BJ (cell line): ENCODE data around the gene DGKZ. TPM values are rescaled to one million over a fixed set of nuclear protein-coding genes. Genes with fewer than 3 reads are reported as not detected.

Experiments
- CTCF ChIA-PET: fragments of 350-600 bp; formaldehyde crosslinking; extraction: SDS; loops from one replicate; lab custom pipeline; 2021; ENCODE audit warnings: antibody characterized with exemption, inconsistent platforms; lab: Yijun Ruan, JAX
- POLR2A ChIA-PET: fragments of 300-600 bp; sonication (Branson Sonifier 250); formaldehyde crosslinking; extraction: SDS; loops from one replicate; lab custom pipeline; 2021; ENCODE audit warnings: antibody characterized with exemption; lab: Charles Lee
- DNase-seq: peaks from one replicate; pipeline ENCODE4 v3.0.0-alpha.2; 2011; ENCODE audit warnings: low read depth
- H3K27me3 ChIP-seq: 2 replicates; pipeline ENCODE4 v1.6.0; 2011; ENCODE audit warnings: low read length; ENCODE audit not compliant: control insufficient read depth, insufficient read depth
- H3K36me3 ChIP-seq: 2 replicates; pipeline ENCODE4 v1.5.1; 2011; ENCODE audit warnings: low read length; ENCODE audit not compliant: control insufficient read depth, insufficient read depth
- H3K4me3 ChIP-seq: 2 replicates; pipeline ENCODE4 v1.5.1; 2011; ENCODE audit warnings: low read depth, mild to moderate bottlenecking, control low read depth, low read length
- polyA plus RNA-seq: library from polyadenylated mRNA; depleted of rRNA; stranded (reverse); fragments of >200 nt; gene quantifications from 2 replicates; pipeline ENCODE4 v1.2.3, GENCODE V29; 2011
- TF ChIP-seq, protein P1 (sequence below): IDR thresholded peaks from 2 replicates; pipeline ENCODE4 v1.5.1; 2011; ENCODE audit warnings: low read depth, mild to moderate bottlenecking, control low read depth, inconsistent platforms, low read length, moderate library complexity; ENCODE audit not compliant: insufficient read depth

The DGKZ gene
- polyA plus RNA-seq, 1 experiment, result 31.7 TPM

DNA sequence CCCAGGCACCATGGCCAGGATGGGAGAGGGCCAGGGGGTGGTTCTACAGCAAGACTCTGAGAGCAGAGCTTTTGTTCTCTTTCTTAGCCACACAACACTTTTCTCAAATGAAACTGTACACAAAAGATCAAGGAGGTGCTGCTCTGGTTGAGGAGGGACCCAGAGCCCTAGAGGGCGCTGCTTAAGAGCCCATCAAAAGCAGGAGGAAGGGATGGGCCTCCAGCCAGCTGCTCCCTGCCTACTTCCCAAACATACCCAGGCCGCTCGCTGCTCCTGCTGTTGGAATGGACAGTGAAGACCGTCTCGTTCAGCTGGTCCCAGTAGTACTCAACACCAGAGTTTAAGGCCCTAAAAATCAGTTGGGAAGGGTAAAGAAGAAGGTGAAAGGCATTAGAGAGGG is 62.8 kb downstream of the DGKZ start:
- CTCF ChIA-PET, result interaction anchor here (1.0 to 3.2 kb wide), 9 partner anchors 10 to 208 kb away, joined by 3 to 13 read pairs (median 5); no protein-coding TSS in a partner anchor
- Histone ChIP-seq H3K27me3 (no peaks in the 10 kb centered on the region), H3K4me3 (no peak overlapping the region), H3K36me3 (peaks cover 24% of the 10 kb centered on the region)
- POLR2A ChIA-PET, result no interaction called here
- TF ChIP-seq, protein P1, sequence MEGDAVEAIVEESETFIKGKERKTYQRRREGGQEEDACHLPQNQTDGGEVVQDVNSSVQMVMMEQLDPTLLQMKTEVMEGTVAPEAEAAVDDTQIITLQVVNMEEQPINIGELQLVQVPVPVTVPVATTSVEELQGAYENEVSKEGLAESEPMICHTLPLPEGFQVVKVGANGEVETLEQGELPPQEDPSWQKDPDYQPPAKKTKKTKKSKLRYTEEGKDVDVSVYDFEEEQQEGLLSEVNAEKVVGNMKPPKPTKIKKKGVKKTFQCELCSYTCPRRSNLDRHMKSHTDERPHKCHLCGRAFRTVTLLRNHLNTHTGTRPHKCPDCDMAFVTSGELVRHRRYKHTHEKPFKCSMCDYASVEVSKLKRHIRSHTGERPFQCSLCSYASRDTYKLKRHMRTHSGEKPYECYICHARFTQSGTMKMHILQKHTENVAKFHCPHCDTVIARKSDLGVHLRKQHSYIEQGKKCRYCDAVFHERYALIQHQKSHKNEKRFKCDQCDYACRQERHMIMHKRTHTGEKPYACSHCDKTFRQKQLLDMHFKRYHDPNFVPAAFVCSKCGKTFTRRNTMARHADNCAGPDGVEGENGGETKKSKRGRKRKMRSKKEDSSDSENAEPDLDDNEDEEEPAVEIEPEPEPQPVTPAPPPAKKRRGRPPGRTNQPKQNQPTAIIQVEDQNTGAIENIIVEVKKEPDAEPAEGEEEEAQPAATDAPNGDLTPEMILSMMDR, result no peak
- DNase-seq, result no peak

DNA sequence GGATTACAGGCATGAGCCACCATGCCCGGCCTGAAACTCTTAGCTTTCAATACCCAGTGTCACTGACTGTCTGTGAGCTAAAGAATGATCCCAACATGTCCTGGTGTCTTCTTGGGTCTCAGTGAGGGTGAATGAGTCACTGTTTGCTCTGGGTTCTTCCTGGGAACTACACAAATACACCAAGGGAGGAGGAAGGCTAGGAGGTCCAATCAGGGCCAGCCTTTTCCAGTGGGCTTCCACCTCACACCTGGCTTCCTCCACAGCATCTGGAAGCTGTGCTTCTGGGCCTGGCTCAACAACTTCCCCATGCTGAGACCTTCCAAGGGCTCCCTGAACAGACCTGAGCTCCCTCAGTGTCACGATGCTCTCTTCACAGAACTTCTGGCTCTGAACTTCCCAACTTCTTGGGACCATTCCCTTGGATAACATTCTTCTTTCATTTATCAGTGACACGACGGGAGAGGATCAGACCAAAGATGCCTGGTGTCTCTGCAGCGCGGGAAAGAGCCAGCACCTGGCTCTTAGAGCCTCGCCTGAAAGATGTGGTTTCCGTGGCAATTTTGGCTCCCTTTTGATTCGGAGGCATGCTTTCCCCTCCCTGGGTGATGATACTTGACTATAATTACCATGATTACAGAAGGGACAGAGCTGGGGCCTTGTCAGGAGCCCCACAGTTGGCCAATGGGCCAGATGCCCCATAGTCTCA is 66.7 kb downstream of the DGKZ start:
- no peaks in the 10 kb centered on the region for H3K27me3 ChIP-seq
- ChIA-PET CTCF (interaction anchor here (1.2 to 1.9 kb wide), 3 partner anchors 8 to 115 kb away, joined by 4 to 5 read pairs (median 4); no protein-coding TSS in a partner anchor), POLR2A (no interaction called here)
- no peak for DNase-seq
- H3K36me3 ChIP-seq, result peaks cover 15% of the 10 kb centered on the region
- H3K4me3 ChIP-seq, result no peak overlapping the region
- TF ChIP-seq, protein P1, result no peak

DNA sequence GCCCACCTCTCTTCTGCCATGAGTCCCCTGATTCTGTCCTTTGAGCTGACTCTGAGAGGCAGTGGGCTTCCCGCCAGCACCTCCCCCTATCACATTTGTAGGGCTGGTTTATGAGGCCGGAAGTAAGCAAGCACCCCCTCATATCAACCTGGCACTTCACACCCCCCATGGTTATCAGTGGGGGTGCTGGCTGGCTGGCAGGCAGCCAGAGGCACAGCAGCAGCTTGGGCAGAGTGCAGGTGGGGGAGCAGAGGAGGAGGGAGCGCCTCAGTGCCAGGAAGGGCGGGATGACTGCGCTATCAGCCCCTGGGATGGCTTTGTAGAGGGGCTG is 67.2 kb downstream of the DGKZ start:
- no peak for DNase-seq
- no peak overlapping the region for H3K4me3 ChIP-seq
- peaks cover 15% of the 10 kb centered on the region for H3K36me3 ChIP-seq
- CTCF ChIA-PET, result interaction anchor here (1.8 kb wide), 1 partner anchor 17 kb away, joined by 4 read pairs; no protein-coding TSS in a partner anchor
- POLR2A ChIA-PET, result no interaction called here
- H3K27me3 ChIP-seq, result no peaks in the 10 kb centered on the region
- TF ChIP-seq, protein P1, result no peak

DNA sequence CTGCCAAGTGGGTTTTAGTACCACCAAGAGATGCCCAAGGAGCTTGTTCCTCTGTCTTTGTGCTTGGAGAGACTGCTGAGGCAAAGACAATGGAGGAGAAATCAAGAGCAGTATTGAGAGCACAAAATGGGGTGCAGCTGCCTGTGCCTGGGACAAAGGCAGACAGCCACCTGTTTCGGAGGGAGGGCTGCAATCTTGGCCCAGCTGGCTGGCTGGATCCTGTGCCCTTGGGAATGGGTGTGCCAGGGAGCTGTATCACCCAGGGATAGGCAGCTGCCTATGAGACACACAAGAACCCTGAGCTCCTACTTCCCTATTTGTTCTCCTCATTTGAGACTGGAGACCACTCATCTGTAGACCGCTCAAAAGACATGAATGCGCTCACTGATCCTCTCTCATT is 67.6 kb downstream of the DGKZ start:
- Histone ChIP-seq H3K36me3 (peaks cover 14% of the 10 kb centered on the region), H3K4me3 (no peak overlapping the region), H3K27me3 (no peaks in the 10 kb centered on the region)
- ChIA-PET CTCF (interaction anchor here (1.8 kb wide), 1 partner anchor 16 kb away, joined by 4 read pairs; no protein-coding TSS in a partner anchor), POLR2A (no interaction called here)
- TF ChIP-seq, protein P1, result no peak
- no peak for DNase-seq

DNA sequence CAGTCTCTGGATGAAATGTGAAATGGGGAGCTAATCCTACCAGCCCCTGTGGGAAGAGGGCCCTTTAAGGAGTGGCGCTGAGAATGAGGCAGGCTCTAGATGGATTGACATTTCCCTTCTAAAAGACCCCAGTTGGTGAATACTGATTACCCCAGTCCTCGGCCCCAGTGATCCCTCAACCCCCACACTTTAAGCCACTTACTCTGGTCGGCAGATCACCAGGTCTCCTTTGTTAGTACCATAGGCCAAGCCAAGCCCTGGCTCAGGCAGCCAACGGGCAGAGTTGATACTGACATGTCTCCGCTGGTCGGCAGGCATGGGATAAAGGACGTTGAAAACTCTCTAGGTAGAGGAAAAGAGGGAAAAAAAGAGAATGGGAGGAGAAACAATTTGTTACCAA is 70.4 kb downstream of the DGKZ start:
- no peak overlapping the region for H3K4me3 ChIP-seq
- CTCF ChIA-PET, result no interaction called here
- DNase-seq, result no peak
- POLR2A ChIA-PET, result no interaction called here
- TF ChIP-seq, protein P1, result no peak
- peaks cover 13% of the 10 kb centered on the region for H3K36me3 ChIP-seq
- H3K27me3 ChIP-seq, result no peaks in the 10 kb centered on the region
